HG03196 (cell line): ENCODE measurements around the gene PSMC4.
A peak's percentile ranks its signal among the peaks of the same experiment; 100 is the strongest.

ENCODE experiments used
- ATAC-seq: cut with Tn5 transposase; IDR thresholded peaks from one replicate; pipeline ENCODE4 v1.9.1; 2021; ENCODE audit not compliant: unreplicated experiment

The PSMC4 gene

GRCh38 chr19:39970675-39971379 is at the start of gene PSMC4:
Gene PSMC4, plus strand, starts transcription at chr19:39971165. Its CDS starts 38 bp downstream, at chr19:39971203.
- ATAC-seq: peak; percentile 92

DNA sequence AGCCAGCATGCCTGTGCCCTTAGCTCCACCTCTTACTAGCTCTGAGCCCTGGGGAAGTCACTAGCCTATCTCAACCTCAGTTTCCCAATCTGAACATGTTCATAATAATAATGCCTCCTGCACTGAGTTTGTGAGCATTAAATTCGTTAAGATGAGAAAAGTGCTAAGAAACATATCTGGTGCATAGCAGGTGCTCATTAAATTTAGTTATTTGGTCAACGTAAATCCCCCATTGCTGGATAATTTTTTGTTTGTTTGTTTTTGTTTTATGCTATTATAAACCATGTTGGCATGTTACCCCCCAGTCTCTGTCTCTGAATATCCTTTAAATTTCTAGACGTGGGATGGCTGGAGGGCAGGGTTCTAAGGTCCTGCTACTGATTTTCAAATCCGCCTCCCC is 47.1 kb upstream of the PSMC4 start:
- no peak for ATAC-seq

GRCh38 chr19:39924389-39924788 is 46.6 kb upstream of the PSMC4 start:
- no peak for ATAC-seq

- no peak for ATAC-seq
Observed at GRCh38 chr19:39924952-39925351, 46.0 kb upstream of the PSMC4 start.

- no peak for ATAC-seq
Observed at GRCh38 chr19:39926170-39926760, 44.7 kb upstream of the PSMC4 start.

GRCh38 chr19:39927076-39927475 is 43.9 kb upstream of the PSMC4 start:
- ATAC-seq: no peak

DNA sequence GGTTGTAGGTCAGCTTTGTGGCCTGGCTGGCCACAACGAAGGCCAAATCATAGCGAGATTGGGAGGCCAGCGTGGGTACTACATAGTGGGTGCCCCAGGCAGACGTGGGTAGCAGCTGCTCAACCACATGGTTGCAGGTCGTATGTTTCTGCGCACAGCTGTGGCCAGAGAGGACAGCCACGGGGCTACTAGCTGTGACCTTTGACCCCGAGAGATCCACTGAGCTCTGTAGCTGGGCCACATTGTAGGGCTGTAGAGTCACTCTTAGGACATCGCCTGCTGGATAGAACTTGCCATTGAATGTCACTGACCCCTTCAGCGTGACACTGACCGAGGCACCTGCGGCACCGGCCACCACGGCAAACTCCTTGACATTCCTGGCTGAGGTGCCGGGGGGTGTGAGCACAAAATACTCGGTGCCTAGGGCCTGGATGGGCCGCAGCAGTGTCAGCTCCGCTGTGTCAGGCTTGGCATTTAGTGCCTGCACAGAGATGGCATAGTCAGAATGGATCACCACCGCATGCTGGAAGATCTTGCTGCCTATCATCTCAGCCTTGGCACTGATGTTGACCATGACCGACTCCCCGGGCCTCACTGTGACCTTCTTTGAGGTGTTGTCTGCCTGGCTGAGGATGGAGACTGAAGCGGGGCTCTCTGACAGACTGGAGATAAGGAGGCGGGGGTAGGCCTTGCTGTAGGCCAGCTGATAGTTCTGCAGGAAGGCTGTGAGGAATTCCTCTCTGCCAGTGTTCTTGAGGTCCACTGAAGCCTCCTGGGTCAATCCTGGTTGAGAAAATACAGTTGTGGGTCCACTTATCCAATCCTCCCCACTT is 43.2 kb upstream of the PSMC4 start:
- ATAC-seq: no peak

DNA sequence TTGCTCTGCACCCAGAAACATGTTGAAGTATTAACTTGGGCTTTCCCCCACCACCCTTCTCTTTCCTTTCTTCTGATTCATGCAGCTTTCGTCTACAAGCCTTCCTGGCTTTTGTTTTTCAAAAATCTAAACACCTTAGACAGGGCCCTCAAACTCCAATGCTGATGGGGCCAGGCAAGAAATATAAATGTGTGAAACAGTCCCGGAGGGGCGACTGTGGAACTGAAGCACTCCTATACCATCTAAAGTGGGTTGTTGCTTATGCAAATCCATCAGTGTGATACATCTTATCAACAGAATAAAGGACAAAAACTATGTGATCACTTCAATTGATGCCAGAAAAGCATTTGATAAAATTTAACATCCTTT is 42.6 kb upstream of the PSMC4 start:
- no peak for ATAC-seq

- no peak for ATAC-seq
Observed at GRCh38 chr19:39929750-39930149, 41.2 kb upstream of the PSMC4 start.

DNA sequence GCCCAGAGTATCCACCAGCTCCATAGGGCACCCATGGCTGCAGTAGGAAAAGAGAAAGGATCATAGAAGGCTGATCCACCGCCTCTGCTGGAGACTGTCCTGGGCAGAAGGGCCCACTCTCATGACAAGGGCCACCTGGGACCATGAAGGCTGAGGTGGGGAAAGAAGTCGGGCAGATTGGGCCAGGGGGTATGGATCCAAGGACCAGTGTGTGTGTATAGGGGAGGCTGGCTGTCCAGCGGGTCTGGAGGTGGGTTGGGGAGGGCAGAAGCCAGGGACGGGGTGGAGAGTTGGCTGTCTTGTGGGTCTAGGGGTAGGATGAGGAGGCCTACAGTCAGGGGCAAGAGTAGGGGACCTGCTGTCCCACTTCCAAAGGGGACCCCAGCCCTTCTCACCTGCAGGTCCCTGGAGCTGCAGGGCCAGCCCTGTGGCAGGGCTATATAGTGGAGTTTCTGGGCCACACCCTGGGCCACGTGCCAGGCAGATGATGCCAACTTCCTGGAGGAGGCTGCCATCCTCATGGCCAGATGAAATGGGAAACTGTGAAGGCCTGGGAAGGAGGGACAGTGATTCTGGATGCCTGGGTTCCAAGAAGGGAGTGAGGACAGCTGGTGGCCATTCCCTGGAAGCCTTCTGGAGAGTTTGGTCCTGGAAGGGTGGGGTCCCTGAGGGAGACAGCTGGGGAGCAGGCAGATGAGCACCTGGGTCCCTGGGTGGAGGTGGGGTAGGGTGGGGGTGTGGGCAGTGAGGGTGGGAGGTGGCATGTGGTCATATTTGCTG is 36.2 kb upstream of the PSMC4 start, which contains the start of gene FCGBP:
Gene FCGBP, minus strand, starts transcription at position 51 of the 780 bp plus-strand sequence.
- no peak for ATAC-seq

- no peak for ATAC-seq
Observed at GRCh38 chr19:39935364-39935661, 35.7 kb upstream of the PSMC4 start.

- no peak for ATAC-seq
Observed at GRCh38 chr19:39936020-39936419, 34.9 kb upstream of the PSMC4 start.

GRCh38 chr19:39936622-39937021 is 34.3 kb upstream of the PSMC4 start:
- ATAC-seq: no peak

DNA sequence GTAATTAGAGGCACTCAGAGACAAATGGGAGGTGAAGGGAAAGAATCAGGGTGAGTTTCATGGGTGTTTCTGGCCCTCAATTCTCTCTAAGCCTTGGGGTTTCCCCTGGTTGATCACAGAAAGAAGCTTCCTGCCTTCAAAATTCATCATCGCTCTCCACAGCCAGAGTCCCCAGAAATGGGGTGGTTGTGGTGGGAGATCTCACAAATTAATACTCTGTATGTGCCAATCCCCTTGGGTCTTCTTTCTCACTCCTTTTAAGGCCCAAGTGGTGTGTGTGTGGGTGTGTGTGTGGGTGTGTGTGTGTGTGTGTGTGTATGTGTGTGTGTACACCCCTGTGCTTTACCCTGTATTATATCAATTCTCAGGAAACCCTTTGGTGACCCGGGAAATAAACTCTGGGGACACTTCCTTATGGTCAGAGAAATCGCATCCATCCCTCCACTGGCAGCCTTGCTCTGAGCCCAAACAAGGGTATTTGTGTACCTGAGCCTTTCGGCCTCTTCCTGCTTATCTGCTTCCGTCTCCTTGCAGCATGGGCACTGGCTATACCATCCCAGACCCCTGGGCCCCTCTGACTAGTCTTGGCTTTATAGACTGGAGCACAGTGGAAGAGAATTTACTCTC is 33.8 kb upstream of the PSMC4 start:
- no peak for ATAC-seq

DNA sequence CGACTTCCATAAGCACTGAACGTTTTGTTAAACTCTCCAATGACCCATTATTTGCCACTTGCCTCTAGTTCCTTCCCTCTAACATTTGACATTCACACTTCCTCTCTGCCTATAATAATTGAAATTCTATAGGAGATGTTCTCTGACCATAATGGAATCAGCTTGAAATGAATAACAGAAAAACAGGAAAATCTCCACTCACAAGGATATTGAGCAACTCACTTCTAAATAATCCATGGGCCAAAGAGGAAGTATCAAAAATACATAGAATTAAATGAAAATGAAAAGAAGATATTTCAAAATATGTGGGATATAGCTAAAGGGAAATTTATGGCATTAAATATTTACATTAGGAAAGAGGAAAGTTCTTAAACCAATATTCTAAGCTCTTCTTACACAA is 33.2 kb upstream of the PSMC4 start:
- no peak for ATAC-seq

DNA sequence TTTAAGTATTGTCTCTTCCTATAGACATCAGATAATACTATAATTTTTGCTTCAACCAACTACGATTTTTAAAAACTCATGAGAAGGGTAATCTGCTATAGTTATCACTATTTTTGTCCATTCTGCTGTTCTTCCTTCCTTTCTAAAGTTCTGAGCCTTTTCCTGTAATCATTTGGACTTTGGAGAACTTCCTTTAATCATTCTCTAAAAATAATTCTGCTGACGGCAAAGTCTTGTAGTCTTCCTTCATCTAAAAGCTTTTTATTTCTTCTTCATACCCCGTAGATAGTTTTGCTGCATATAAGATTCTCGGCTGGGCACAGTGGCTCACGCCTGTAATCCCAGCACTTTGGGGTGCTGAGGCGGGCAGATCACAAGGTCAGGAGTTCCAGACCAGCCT is 31.4 kb upstream of the PSMC4 start:
- no peak for ATAC-seq

- ATAC-seq: no peak
Observed at GRCh38 chr19:39940221-39940833, 30.6 kb upstream of the PSMC4 start.

DNA sequence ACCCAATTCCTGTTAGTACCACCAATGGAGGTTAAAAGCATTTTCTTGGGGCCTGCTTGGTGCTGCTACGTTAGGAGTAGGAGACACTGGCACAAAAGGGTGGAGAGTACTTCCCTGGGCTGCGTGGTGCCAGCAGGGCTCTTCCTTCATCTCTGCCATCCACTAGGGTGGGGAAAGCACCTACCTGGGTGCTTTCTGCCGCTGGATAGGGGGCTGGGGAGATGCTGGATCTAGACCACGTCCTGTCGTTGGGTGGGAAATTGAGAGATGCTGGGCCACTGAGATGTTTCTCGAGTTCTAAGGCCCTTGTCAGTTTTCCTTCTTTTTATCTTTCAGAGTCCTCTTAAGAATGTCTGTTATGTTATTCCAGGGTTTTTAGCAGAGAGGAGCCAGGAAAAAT is 29.8 kb upstream of the PSMC4 start:
- ATAC-seq: no peak

GRCh38 chr19:39941615-39942365 is 29.2 kb upstream of the PSMC4 start:
- peak; percentile 47 for ATAC-seq

DNA sequence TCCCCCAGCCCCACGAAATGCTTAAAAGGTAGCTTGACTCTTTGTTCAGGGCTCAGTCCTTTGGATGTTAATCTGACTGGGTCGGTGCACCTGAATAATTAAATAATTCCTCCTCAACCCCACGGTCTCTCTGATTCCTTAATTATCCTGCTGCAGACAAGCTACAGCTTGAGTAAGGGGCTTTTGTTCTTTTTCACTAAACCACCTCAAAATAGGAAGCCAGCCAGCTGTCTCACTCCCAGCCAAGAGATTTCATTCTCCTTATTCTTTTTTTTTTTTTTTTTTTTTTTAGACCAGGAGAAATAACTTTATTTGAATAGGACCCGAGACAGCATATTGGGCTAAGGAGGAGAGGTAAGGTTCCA is 28.6 kb upstream of the PSMC4 start:
- ATAC-seq: no peak
